Transverse colon (tissue), 3 donors: Measurements from ENCODE around the gene TFAP2E.

Experiments used
- EP300 ChIP-seq: sonication (generic); formaldehyde crosslinking; IDR thresholded peaks from one replicate; pipeline ENCODE4 v1.6.1; 2017; ENCODE audit warnings: antibody characterized with exemption, low read depth
- POLR2A ChIP-seq: fragments of 450-650 bp; IDR thresholded peaks from one replicate; pipeline ENCODE4 v1.6.1; 2016; ENCODE audit warnings: antibody characterized with exemption, mild to moderate bottlenecking, moderate library complexity
- TF ChIP-seq, protein P1 (sequence below), 5 experiments: fragments of 200-600 bp in 3 of 5; fragments of 450-650 bp in 2 of 5; sonication (generic) in 3 of 5; IDR thresholded peaks; 1 replicate in 2 of 5; 2 replicates in 3 of 5; pipeline ENCODE4 v1.5.1; 2016 to 2017; ENCODE audit warnings: antibody characterized with exemption in 5 of 5, inconsistent platforms in 3 of 5, mild to moderate bottlenecking in 2 of 5, moderate library complexity in 1 of 5

DNA sequence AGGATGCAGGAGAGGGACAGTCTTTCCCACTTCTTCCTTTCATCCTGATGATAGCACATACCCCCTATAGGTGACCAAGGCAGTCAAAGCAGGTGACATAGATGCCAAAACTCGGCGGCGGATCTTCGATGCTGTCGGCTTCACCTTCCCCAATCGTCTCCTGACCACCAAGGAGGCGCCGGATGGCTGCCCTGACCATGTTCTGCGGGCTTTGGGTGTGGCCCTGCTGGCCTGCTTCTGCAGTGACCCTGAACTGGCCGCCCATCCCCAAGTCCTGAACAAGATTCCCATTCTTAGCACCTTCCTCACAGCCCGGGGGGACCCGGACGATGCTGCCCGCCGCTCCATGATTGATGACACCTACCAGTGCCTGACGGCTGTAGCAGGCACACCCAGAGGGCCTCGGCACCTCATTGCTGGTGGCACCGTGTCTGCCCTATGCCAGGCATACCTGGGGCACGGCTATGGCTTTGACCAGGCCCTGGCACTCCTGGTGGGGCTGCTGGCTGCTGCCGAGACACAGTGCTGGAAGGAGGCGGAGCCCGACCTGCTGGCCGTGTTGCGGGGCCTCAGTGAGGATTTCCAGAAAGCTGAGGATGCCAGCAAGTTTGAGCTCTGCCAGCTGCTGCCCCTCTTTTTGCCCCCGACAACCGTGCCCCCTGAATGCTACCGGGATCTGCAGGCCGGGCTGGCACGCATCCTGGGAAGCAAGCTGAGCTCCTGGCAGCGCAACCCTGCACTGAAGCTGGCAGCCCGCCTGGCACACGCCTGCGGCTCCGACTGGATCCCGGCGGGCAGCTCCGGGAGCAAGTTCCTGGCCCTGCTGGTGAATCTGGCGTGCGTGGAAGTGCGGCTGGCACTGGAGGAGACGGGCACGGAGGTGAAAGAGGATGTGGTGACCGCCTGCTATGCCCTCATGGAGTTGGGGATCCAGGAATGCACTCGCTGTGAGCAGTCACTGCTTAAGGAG is 12.6 kb upstream of the TFAP2E start:
- TF ChIP-seq, protein P1, sequence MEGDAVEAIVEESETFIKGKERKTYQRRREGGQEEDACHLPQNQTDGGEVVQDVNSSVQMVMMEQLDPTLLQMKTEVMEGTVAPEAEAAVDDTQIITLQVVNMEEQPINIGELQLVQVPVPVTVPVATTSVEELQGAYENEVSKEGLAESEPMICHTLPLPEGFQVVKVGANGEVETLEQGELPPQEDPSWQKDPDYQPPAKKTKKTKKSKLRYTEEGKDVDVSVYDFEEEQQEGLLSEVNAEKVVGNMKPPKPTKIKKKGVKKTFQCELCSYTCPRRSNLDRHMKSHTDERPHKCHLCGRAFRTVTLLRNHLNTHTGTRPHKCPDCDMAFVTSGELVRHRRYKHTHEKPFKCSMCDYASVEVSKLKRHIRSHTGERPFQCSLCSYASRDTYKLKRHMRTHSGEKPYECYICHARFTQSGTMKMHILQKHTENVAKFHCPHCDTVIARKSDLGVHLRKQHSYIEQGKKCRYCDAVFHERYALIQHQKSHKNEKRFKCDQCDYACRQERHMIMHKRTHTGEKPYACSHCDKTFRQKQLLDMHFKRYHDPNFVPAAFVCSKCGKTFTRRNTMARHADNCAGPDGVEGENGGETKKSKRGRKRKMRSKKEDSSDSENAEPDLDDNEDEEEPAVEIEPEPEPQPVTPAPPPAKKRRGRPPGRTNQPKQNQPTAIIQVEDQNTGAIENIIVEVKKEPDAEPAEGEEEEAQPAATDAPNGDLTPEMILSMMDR (IDR thresholded peaks at IDR 0.05): no peak
- TF ChIP-seq EP300 (no peak), POLR2A (no peak)
